Measurements from ENCODE around the gene C15orf62.

C15orf62 gene

GRCh38 chr15:40770147-40770721, 454 bp downstream of the C15orf62 start:
- no peak for DNase-seq (ENCODE audit: extremely low spot score)
- ChIA-PET CTCF (interaction anchor here (1.2 kb wide), 1 partner anchor 12 kb away, joined by 3 read pairs; no protein-coding TSS in a partner anchor), POLR2A (no interaction called here)
- no peak for TF ChIP-seq CTBP1 (IDR thresholded peaks at IDR 0.05; ENCODE audit: borderline replicate concordance)
- TF ChIP-seq TARDBP (IDR thresholded peaks at IDR 0.05), result no peak
- no peak for TF ChIP-seq NFRKB (IDR thresholded peaks at IDR 0.05)
- no peak for TF ChIP-seq FOXK2 (IDR thresholded peaks at IDR 0.05)
- no peak for TF ChIP-seq SUZ12 (IDR thresholded peaks at IDR 0.05)
- TF ChIP-seq FOXA1 (IDR thresholded peaks at IDR 0.05), result no peak
- no peak for TF ChIP-seq FOXM1 (IDR thresholded peaks at IDR 0.05; ENCODE audit: borderline replicate concordance)
- no peak for TF ChIP-seq BHLHE40 (IDR thresholded peaks at IDR 0.05; ENCODE audit: borderline replicate concordance)
- TF ChIP-seq ELF4 (IDR thresholded peaks at IDR 0.05), result no peak
- no peak for TF ChIP-seq LEF1 (IDR thresholded peaks at IDR 0.05; ENCODE audit: borderline replicate concordance)
- no peak for TF ChIP-seq L3MBTL2 (conservative IDR thresholded peaks at IDR 0.05)
- no peak for TF ChIP-seq PKNOX1 (IDR thresholded peaks at IDR 0.05)

- no peak for DNase-seq (ENCODE audit: extremely low spot score)
- TF ChIP-seq SUZ12 (IDR thresholded peaks at IDR 0.05), result no peak
- TF ChIP-seq L3MBTL2 (conservative IDR thresholded peaks at IDR 0.05), result no peak
- no peak for TF ChIP-seq CTBP1 (IDR thresholded peaks at IDR 0.05; ENCODE audit: borderline replicate concordance)
- TF ChIP-seq ELF4 (IDR thresholded peaks at IDR 0.05), result no peak
- no peak for TF ChIP-seq ZNF384 (IDR thresholded peaks at IDR 0.05)
- TF ChIP-seq BHLHE40 (IDR thresholded peaks at IDR 0.05; ENCODE audit: borderline replicate concordance), result no peak
- no peak for TF ChIP-seq TARDBP (IDR thresholded peaks at IDR 0.05)
- no peak for TF ChIP-seq HDGF (IDR thresholded peaks at IDR 0.05; ENCODE audit: borderline replicate concordance)
- TF ChIP-seq LEF1 (IDR thresholded peaks at IDR 0.05; ENCODE audit: borderline replicate concordance), result no peak
- TF ChIP-seq FOXM1 (IDR thresholded peaks at IDR 0.05; ENCODE audit: borderline replicate concordance), result no peak
- no peak for TF ChIP-seq SP1 (IDR thresholded peaks at IDR 0.05)
- TF ChIP-seq PKNOX1 (IDR thresholded peaks at IDR 0.05), result no peak
- TF ChIP-seq FOXA1 (IDR thresholded peaks at IDR 0.05), result no peak
- TF ChIP-seq FOXK2 (IDR thresholded peaks at IDR 0.05), result no peak
- no peak for TF ChIP-seq NFRKB (IDR thresholded peaks at IDR 0.05)
- TF ChIP-seq ARNT (IDR thresholded peaks at IDR 0.05), result no peak
- ChIA-PET POLR2A (no interaction called here), CTCF (no interaction called here)
These were observed 1.5 kb downstream of the C15orf62 start for GRCh38 chr15:40771242-40771641.

- TF ChIP-seq BHLHE40 (IDR thresholded peaks at IDR 0.05; ENCODE audit: borderline replicate concordance) (no peak), FOXA1 (IDR thresholded peaks at IDR 0.05) (no peak), CTBP1 (IDR thresholded peaks at IDR 0.05; ENCODE audit: borderline replicate concordance) (no peak), ARNT (IDR thresholded peaks at IDR 0.05) (no peak), FOXK2 (IDR thresholded peaks at IDR 0.05) (no peak), NFRKB (IDR thresholded peaks at IDR 0.05) (no peak), ZNF384 (IDR thresholded peaks at IDR 0.05) (no peak), LEF1 (IDR thresholded peaks at IDR 0.05; ENCODE audit: borderline replicate concordance) (no peak), L3MBTL2 (conservative IDR thresholded peaks at IDR 0.05) (no peak), TARDBP (IDR thresholded peaks at IDR 0.05) (no peak), PKNOX1 (IDR thresholded peaks at IDR 0.05) (no peak), FOXM1 (IDR thresholded peaks at IDR 0.05; ENCODE audit: borderline replicate concordance) (no peak), ELF4 (IDR thresholded peaks at IDR 0.05) (no peak), SP1 (IDR thresholded peaks at IDR 0.05) (no peak), SUZ12 (IDR thresholded peaks at IDR 0.05) (no peak), HDGF (IDR thresholded peaks at IDR 0.05; ENCODE audit: borderline replicate concordance) (no peak)
- DNase-seq (ENCODE audit: extremely low spot score), result no peak
- ChIA-PET CTCF (no interaction called here), POLR2A (no interaction called here)
These were observed 2.2 kb downstream of the C15orf62 start for GRCh38 chr15:40772014-40772413.

GRCh38 chr15:40773496-40773895, 3.7 kb downstream of the C15orf62 start:
- no peak for DNase-seq (ENCODE audit: extremely low spot score)
- TF ChIP-seq LEF1 (IDR thresholded peaks at IDR 0.05; ENCODE audit: borderline replicate concordance), result no peak
- TF ChIP-seq NFRKB (IDR thresholded peaks at IDR 0.05), result no peak
- TF ChIP-seq FOXK2 (IDR thresholded peaks at IDR 0.05), result no peak
- no peak for TF ChIP-seq ELF4 (IDR thresholded peaks at IDR 0.05)
- no peak for TF ChIP-seq FOXA1 (IDR thresholded peaks at IDR 0.05)
- no peak for TF ChIP-seq SP1 (IDR thresholded peaks at IDR 0.05)
- TF ChIP-seq L3MBTL2 (conservative IDR thresholded peaks at IDR 0.05), result no peak
- TF ChIP-seq BHLHE40 (IDR thresholded peaks at IDR 0.05; ENCODE audit: borderline replicate concordance), result no peak
- TF ChIP-seq CTBP1 (IDR thresholded peaks at IDR 0.05; ENCODE audit: borderline replicate concordance), result no peak
- no peak for TF ChIP-seq SUZ12 (IDR thresholded peaks at IDR 0.05)
- TF ChIP-seq FOXM1 (IDR thresholded peaks at IDR 0.05; ENCODE audit: borderline replicate concordance), result no peak
- CTCF ChIA-PET, result no interaction called here
- POLR2A ChIA-PET, result no interaction called here

- TF ChIP-seq SP1 (IDR thresholded peaks at IDR 0.05), result no peak
- no peak for TF ChIP-seq CTBP1 (IDR thresholded peaks at IDR 0.05; ENCODE audit: borderline replicate concordance)
- TF ChIP-seq ELF4 (IDR thresholded peaks at IDR 0.05), result no peak
- no peak for TF ChIP-seq HDGF (IDR thresholded peaks at IDR 0.05; ENCODE audit: borderline replicate concordance)
- TF ChIP-seq BHLHE40 (IDR thresholded peaks at IDR 0.05; ENCODE audit: borderline replicate concordance), result no peak
- TF ChIP-seq LEF1 (IDR thresholded peaks at IDR 0.05; ENCODE audit: borderline replicate concordance), result no peak
- TF ChIP-seq NFRKB (IDR thresholded peaks at IDR 0.05), result no peak
- TF ChIP-seq FOXK2 (IDR thresholded peaks at IDR 0.05), result no peak
- no peak for TF ChIP-seq FOXA1 (IDR thresholded peaks at IDR 0.05)
- no peak for TF ChIP-seq PKNOX1 (IDR thresholded peaks at IDR 0.05)
- TF ChIP-seq SUZ12 (IDR thresholded peaks at IDR 0.05), result no peak
- TF ChIP-seq FOXM1 (IDR thresholded peaks at IDR 0.05; ENCODE audit: borderline replicate concordance), result no peak
- POLR2A ChIA-PET, result no interaction called here
- CTCF ChIA-PET, result no interaction called here
- DNase-seq (ENCODE audit: extremely low spot score), result no peak
These were observed 4.1 kb downstream of the C15orf62 start for GRCh38 chr15:40773902-40774301.
